ENCODE measurements around the gene TRIM27. TPM values are rescaled to one million over a fixed set of nuclear protein-coding genes. Genes with fewer than 3 reads are reported as not detected.

TRIM27 gene
- total and polyA plus RNA-seq, 10 of the 15 experiments (the other 5 are each of a cell fraction or from before 2014, with no cell fraction given), result 18.5 to 74.7 (median 58.0) TPM

- Histone ChIP-seq H2AFZ (ENCODE audit: control insufficient read depth, low read depth, low read length) (no peak overlapping the region), H3K9me3 (replicated peaks; ENCODE audit: control insufficient read depth, insufficient read depth, low read length) (no peaks in the 10 kb centered on the region), H3K4me2 (ENCODE audit: control insufficient read depth, insufficient read depth) (no peak overlapping the region), H3K27ac (ENCODE audit: control insufficient read depth, insufficient read depth) (no peak overlapping the region), H3K36me3 (ENCODE audit: control insufficient read depth in 2 of 2, insufficient read depth in 2 of 2, low read length in 1 of 2) (peaks cover 13 to 21% of the 10 kb centered on the region in 2 experiments), H3K9ac (ENCODE audit: control insufficient read depth, insufficient read depth, low read length) (no peak overlapping the region), H3K27me3 (replicated peaks in 1 of 2; ENCODE audit: control insufficient read depth in 2 of 2, insufficient read depth in 2 of 2, low read length in 1 of 2) (no peaks in the 10 kb centered on the region), H3K4me3 (no peak overlapping the region), H3K4me1 (ENCODE audit: control insufficient read depth, insufficient read depth, low read length) (no peaks in the 10 kb centered on the region), H3K79me2 (ENCODE audit: control insufficient read depth, insufficient read depth, low read length) (no peaks in the 10 kb centered on the region), H4K20me1 (ENCODE audit: control insufficient read depth, insufficient read depth) (no peaks in the 10 kb centered on the region)
- no peak for DNase-seq (ENCODE audit: low read depth, low spot score)
- SMC1A ChIA-PET (ENCODE audit: uncharacterized antibody, unreplicated experiment), result no interaction called here
- WGBS (ENCODE audit: insufficient coverage, insufficient replicate concordance, low lambda C conversion rate, missing lambda C conversion rate), result 40% methylated on average over 5 of the region's 5 CpGs
- RAD21 ChIA-PET (ENCODE audit: unreplicated experiment), result no interaction called here
- intact Hi-C loops (cut with micrococcal nuclease; ENCODE audit: unreplicated experiment) (no loop called here), in situ Hi-C loops (cut with MboI) (no loop called here)
- ATAC-seq, result no peak
- no TSS peak for BruUV-seq (replicated peaks)
- FAIRE-seq, result no peak
- no peak for TF ChIP-seq IRF5 (IDR thresholded peaks at IDR 0.05; ENCODE audit: borderline replicate concordance)
- TF ChIP-seq CBFB (IDR thresholded peaks at IDR 0.05; ENCODE audit: low read depth), result no peak
- no peak for TF ChIP-seq ATF2 (IDR thresholded peaks at IDR 0.05; ENCODE audit: low read length)
- TF ChIP-seq NFYA (IDR thresholded peaks at IDR 0.05; ENCODE audit: borderline replicate concordance, low read depth, low read length), result no peak
- TF ChIP-seq SPI1 (IDR thresholded peaks at IDR 0.05; ENCODE audit: borderline replicate concordance, insufficient read depth, low read depth, low read length), result peak; percentile 72
- TF ChIP-seq EGR1 (IDR thresholded peaks at IDR 0.05; ENCODE audit: borderline replicate concordance in 1 of 2, low read depth in 2 of 2, low read length in 2 of 2), result no peak
- TF ChIP-seq NR2C1 (IDR thresholded peaks at IDR 0.05), result no peak
- no peak for TF ChIP-seq ZZZ3 (IDR thresholded peaks at IDR 0.05; ENCODE audit: control insufficient read depth, insufficient read length, low read depth)
- TF ChIP-seq SMC3 (IDR thresholded peaks at IDR 0.05; ENCODE audit: borderline replicate concordance, low read length), result no peak
- TF ChIP-seq RUNX3 (IDR thresholded peaks at IDR 0.05; ENCODE audit: low read length), result peak; percentile 41
- no peak for TF ChIP-seq BCLAF1 (IDR thresholded peaks at IDR 0.05)
- POLR2A ChIA-PET, result no interaction called here
- CTCF ChIA-PET, result no interaction called here
These were observed 23.1 kb downstream of the TRIM27 start for GRCh38 chr6:28900577-28901256.
